ENCODE measurements around the gene CHIA.

The CHIA gene

DNA sequence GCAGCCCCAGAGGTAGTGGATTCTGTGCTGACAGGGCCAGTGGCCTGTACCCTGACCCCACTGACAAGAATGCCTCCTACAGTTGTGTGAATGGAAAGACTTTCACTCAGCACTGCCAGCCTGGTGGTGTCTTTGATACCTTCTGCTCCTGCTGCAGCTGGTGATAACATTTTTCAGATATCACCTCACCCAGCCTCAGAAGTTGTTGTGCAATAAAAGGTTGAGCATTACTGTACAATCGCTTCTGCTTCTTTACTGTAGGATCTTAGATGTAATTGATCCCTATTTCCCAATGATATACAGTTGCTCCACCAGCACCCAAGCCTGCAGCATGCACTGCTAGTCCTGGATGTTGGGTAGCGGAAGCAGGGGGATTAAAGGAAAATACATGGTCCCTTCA lies 4.8 kb upstream of the CHIA start:
- 100% methylated on average over 1 of the region's 2 CpGs; no CpG with 5 or more reads in 1 of the 2 experiments for WGBS, 2 experiments (ENCODE audit: insufficient coverage in 2 of 2)
- no peaks in the 10 kb centered on the region for H3K9me3 ChIP-seq (ENCODE audit: control insufficient read depth, low read length)
- no peak overlapping the region for H3K27ac ChIP-seq (ENCODE audit: low read depth, low read length, severe bottlenecking)

DNA sequence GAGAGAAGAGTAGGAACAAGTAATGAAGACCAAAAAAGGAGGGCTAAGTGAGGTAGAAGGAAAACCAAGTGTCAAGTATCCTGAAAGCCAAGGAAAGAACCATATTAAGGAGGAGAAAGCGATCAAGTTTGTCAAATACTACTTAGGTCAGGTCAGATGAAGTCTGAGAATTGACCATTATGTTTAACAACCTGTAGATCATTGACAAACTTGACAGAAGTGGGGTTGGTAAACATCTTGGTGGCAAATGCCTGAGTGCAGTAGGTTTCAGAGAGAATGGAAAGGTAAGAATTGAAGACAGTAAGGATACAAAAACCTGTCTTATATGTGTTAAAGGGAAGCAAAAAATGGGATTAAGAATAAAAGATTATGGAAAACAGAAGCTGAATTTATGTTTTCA lies 3.7 kb upstream of the CHIA start:
- H3K9me3 ChIP-seq (ENCODE audit: control insufficient read depth, low read length): no peaks in the 10 kb centered on the region
- WGBS, 2 experiments (ENCODE audit: insufficient coverage in 2 of 2): 67 to 71% methylated on average over 1 of the region's 1 CpG
- no peaks in the 10 kb centered on the region for H3K36me3 ChIP-seq (ENCODE audit: control insufficient read depth, insufficient read depth, low read length)
- no peak overlapping the region for H3K27ac ChIP-seq (ENCODE audit: low read depth, low read length, severe bottlenecking)
- H3K4me1 ChIP-seq (ENCODE audit: control insufficient read depth, insufficient read depth, low read length, poor library complexity, severe bottlenecking): no peaks in the 10 kb centered on the region
- H3K4me3 ChIP-seq (ENCODE audit: extremely low read depth, insufficient read depth, low read length, poor library complexity, severe bottlenecking): no peak overlapping the region

More for the DNA sequence above, 4.8 kb upstream of the CHIA start:
- no peak overlapping the region for H3K4me3 ChIP-seq (ENCODE audit: extremely low read depth, insufficient read depth, low read length, poor library complexity, severe bottlenecking)
- peaks cover 3% of the 10 kb centered on the region for H3K4me1 ChIP-seq (ENCODE audit: control insufficient read depth, insufficient read depth, low read length, poor library complexity, severe bottlenecking)
- no peaks in the 10 kb centered on the region for H3K36me3 ChIP-seq (ENCODE audit: control insufficient read depth, insufficient read depth, low read length)

GRCh38 chr1:111289371-111289770 lies 1.3 kb upstream of the CHIA start:
- WGBS, 2 experiments (ENCODE audit: insufficient coverage in 2 of 2): 80 to 92% methylated on average over 2 to 4 of the region's 5 CpGs
- Histone ChIP-seq H3K4me3 (ENCODE audit: extremely low read depth, insufficient read depth, low read length, poor library complexity, severe bottlenecking) (no peak overlapping the region), H3K27ac (ENCODE audit: low read depth, low read length, severe bottlenecking) (no peak overlapping the region), H3K4me1 (ENCODE audit: control insufficient read depth, insufficient read depth, low read length, poor library complexity, severe bottlenecking) (no peaks in the 10 kb centered on the region), H3K36me3 (ENCODE audit: control insufficient read depth, insufficient read depth, low read length) (no peaks in the 10 kb centered on the region), H3K9me3 (ENCODE audit: control insufficient read depth, low read length) (no peaks in the 10 kb centered on the region)

DNA sequence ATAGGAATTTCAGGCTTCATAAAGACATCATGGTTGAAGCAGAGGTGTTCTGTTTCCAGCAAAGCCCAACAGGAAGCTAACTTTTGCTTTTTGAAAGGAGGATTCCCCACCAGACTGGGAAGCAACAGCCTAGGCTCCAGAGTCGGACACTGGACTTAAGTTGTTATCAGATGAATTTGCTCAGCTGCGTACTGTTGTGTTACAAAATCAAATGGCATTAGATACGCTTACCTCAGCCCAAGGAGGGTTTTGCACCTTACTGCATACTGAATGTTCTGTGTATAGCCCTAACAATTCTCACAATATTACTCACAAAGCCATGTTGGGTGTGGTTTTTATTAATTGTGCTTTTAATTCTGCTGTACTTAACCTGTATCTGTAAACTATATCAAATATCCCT lies 547 bp upstream of the CHIA start:
- WGBS, 2 experiments (ENCODE audit: insufficient coverage in 2 of 2): 100% methylated on average over 1 to 2 of the region's 3 CpGs
- H3K4me1 ChIP-seq (ENCODE audit: control insufficient read depth, insufficient read depth, low read length, poor library complexity, severe bottlenecking): no peaks in the 10 kb centered on the region
- no peak overlapping the region for H3K27ac ChIP-seq (ENCODE audit: low read depth, low read length, severe bottlenecking)
- no peak overlapping the region for H3K4me3 ChIP-seq (ENCODE audit: extremely low read depth, insufficient read depth, low read length, poor library complexity, severe bottlenecking)
- no peaks in the 10 kb centered on the region for H3K9me3 ChIP-seq (ENCODE audit: control insufficient read depth, low read length)
- H3K36me3 ChIP-seq (ENCODE audit: control insufficient read depth, insufficient read depth, low read length): no peaks in the 10 kb centered on the region

DNA sequence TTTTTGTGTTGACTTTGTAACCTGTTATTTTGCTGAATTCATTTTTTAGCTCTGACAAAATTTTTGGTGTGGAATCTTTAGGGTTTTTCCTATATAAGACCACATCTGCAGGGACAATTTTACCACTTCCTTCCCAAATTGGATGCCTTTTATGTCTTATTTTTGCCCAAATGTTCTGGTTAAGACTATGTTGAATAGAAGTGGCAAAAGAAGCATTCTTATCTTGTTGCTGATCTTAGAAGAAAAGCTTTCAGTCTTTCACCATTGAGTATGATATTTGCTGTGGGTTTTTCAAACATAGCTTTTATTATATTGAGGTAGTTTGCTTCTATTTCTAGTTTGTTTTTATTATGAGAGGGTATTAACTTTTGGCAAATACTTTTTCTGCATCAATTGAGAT lies 3.7 kb downstream of the CHIA start:
- Histone ChIP-seq H3K9me3 (ENCODE audit: control insufficient read depth, low read length) (no peaks in the 10 kb centered on the region), H3K27ac (ENCODE audit: low read depth, low read length, severe bottlenecking) (no peak overlapping the region), H3K4me3 (ENCODE audit: extremely low read depth, insufficient read depth, low read length, poor library complexity, severe bottlenecking) (no peak overlapping the region), H3K36me3 (ENCODE audit: control insufficient read depth, insufficient read depth, low read length) (no peaks in the 10 kb centered on the region), H3K4me1 (ENCODE audit: control insufficient read depth, insufficient read depth, low read length, poor library complexity, severe bottlenecking) (no peaks in the 10 kb centered on the region)

DNA sequence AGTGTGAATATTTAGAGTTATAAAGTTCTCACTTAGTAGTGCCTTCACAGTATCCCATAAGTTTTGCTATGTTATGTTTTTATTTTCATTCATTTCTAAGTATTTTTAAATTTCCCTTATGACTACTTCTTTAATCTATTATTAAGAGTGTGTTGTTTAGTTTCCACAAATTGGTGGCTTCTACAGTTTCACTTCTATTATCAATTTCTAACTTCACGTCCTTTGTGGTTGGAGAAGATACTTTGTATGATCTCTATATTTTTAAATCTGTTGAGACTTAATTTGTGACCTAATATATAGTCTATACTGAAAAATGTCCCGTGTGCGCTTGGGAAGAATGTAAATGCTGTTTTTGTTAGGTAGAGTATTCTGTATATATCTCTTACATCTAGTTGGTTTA lies 11.7 kb downstream of the CHIA start:
- Histone ChIP-seq H3K4me1 (ENCODE audit: control insufficient read depth, insufficient read depth, low read length, poor library complexity, severe bottlenecking) (no peaks in the 10 kb centered on the region), H3K9me3 (ENCODE audit: control insufficient read depth, low read length) (no peaks in the 10 kb centered on the region), H3K27ac (ENCODE audit: low read depth, low read length, severe bottlenecking) (no peak overlapping the region), H3K4me3 (ENCODE audit: extremely low read depth, insufficient read depth, low read length, poor library complexity, severe bottlenecking) (no peak overlapping the region), H3K36me3 (ENCODE audit: control insufficient read depth, insufficient read depth, low read length) (no peaks in the 10 kb centered on the region)
- no CpG with 5 or more reads among the region's 3 CpGs for WGBS, 2 experiments (ENCODE audit: insufficient coverage in 2 of 2)

- H3K27ac ChIP-seq (ENCODE audit: low read depth, low read length, severe bottlenecking): no peak overlapping the region
- H3K4me1 ChIP-seq (ENCODE audit: control insufficient read depth, insufficient read depth, low read length, poor library complexity, severe bottlenecking): no peaks in the 10 kb centered on the region
- no peaks in the 10 kb centered on the region for H3K36me3 ChIP-seq (ENCODE audit: control insufficient read depth, insufficient read depth, low read length)
- H3K4me3 ChIP-seq (ENCODE audit: extremely low read depth, insufficient read depth, low read length, poor library complexity, severe bottlenecking): no peak overlapping the region
- no peaks in the 10 kb centered on the region for H3K9me3 ChIP-seq (ENCODE audit: control insufficient read depth, low read length)
- WGBS, 2 experiments (ENCODE audit: insufficient coverage in 2 of 2): no CpG with 5 or more reads among the region's 2 CpGs
Measured at GRCh38 chr1:111309690-111310089, 19.0 kb downstream of the CHIA start.

DNA sequence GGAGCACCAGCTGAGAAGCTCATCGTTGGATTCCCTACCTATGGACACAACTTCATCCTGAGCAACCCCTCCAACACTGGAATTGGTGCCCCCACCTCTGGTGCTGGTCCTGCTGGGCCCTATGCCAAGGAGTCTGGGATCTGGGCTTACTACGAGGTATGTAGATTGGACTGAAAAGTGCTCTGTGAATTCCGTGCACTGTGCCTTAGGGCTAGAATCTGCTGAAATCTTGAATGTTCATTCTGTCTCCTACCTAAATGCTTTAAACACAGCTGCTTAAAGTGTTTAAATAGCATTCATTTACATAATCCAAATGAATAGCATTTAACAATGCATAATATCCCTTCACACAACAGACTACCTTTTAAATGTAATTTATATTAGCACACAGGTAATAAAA lies 27.9 kb downstream of the CHIA start:
- Histone ChIP-seq H3K36me3 (ENCODE audit: control insufficient read depth, insufficient read depth, low read length) (no peaks in the 10 kb centered on the region), H3K9me3 (ENCODE audit: control insufficient read depth, low read length) (no peaks in the 10 kb centered on the region), H3K4me3 (ENCODE audit: extremely low read depth, insufficient read depth, low read length, poor library complexity, severe bottlenecking) (no peak overlapping the region), H3K4me1 (ENCODE audit: control insufficient read depth, insufficient read depth, low read length, poor library complexity, severe bottlenecking) (no peaks in the 10 kb centered on the region), H3K27ac (ENCODE audit: low read depth, low read length, severe bottlenecking) (no peak overlapping the region)
- 100% methylated on average over 2 of the region's 3 CpGs; no CpG with 5 or more reads in 1 of the 2 experiments for WGBS, 2 experiments (ENCODE audit: insufficient coverage in 2 of 2)

DNA sequence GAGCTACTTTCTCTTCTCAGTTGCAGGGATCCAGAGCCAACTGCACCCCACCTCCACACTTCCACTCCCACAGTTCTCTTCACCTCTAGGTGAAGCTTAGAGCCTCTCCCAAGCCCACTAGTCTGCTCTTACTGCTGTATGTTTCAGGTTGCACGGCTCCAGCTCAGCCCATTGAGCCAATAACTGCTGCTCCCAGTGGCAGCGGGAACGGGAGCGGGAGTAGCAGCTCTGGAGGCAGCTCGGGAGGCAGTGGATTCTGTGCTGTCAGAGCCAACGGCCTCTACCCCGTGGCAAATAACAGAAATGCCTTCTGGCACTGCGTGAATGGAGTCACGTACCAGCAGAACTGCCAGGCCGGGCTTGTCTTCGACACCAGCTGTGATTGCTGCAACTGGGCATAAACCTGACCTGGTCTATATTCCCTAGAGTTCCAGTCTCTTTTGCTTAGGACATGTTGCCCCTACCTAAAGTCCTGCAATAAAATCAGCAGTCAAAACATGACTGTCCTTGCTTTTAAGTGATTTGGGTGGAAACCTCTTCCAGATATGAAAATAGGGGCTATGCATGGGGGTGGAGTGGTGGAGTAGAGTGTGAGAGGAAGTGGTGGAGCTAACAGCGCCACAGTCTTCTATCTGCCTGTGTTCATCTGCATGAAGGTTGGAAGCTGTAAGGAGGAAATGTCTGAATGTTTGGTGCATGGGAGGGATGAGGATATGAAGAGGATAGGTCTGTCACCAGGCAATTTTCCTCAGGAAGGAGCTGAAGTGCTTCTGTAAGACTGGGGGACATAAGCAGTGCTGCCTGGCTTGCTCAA lies 29.6 kb downstream of the CHIA start:
- 84 to 88% methylated on average over 10 to 12 of the region's 12 CpGs for WGBS, 2 experiments (ENCODE audit: insufficient coverage in 2 of 2)
- Histone ChIP-seq H3K36me3 (ENCODE audit: control insufficient read depth, insufficient read depth, low read length) (no peaks in the 10 kb centered on the region), H3K9me3 (ENCODE audit: control insufficient read depth, low read length) (no peaks in the 10 kb centered on the region), H3K4me3 (ENCODE audit: extremely low read depth, insufficient read depth, low read length, poor library complexity, severe bottlenecking) (no peak overlapping the region), H3K27ac (ENCODE audit: low read depth, low read length, severe bottlenecking) (no peak overlapping the region), H3K4me1 (ENCODE audit: control insufficient read depth, insufficient read depth, low read length, poor library complexity, severe bottlenecking) (no peaks in the 10 kb centered on the region)

GRCh38 chr1:111323231-111323630 lies 32.6 kb downstream of the CHIA start:
- no peaks in the 10 kb centered on the region for H3K36me3 ChIP-seq (ENCODE audit: control insufficient read depth, insufficient read depth, low read length)
- H3K4me3 ChIP-seq (ENCODE audit: extremely low read depth, insufficient read depth, low read length, poor library complexity, severe bottlenecking): no peak overlapping the region
- H3K9me3 ChIP-seq (ENCODE audit: control insufficient read depth, low read length): no peaks in the 10 kb centered on the region
- no peak overlapping the region for H3K27ac ChIP-seq (ENCODE audit: low read depth, low read length, severe bottlenecking)
- no peaks in the 10 kb centered on the region for H3K4me1 ChIP-seq (ENCODE audit: control insufficient read depth, insufficient read depth, low read length, poor library complexity, severe bottlenecking)
- WGBS, 2 experiments (ENCODE audit: insufficient coverage in 2 of 2): 100% methylated on average over 1 of the region's 1 CpG

DNA sequence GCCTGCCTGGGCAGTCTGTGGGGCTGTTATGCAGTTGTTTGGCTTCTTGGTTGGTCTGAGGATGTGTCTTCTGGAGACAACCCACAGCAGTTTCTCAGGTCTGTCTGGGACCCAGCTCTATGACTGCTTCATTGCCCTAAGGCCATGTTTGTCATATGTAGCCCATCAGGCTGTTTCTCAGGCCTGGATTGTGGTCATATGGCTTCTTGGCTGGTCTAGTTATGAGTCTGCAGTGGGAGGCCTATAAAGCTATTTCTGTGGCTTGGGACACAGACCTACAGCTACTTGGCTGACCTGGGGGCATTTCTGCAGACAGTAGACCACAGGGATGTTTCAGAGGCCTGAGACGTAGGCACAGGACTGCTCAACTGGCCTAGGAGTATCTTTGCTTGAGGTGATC lies 41.5 kb downstream of the CHIA start:
- H3K9me3 ChIP-seq (ENCODE audit: control insufficient read depth, low read length): no peaks in the 10 kb centered on the region
- H3K36me3 ChIP-seq (ENCODE audit: control insufficient read depth, insufficient read depth, low read length): no peaks in the 10 kb centered on the region
- 87% methylated on average over 1 of the region's 1 CpG; no CpG with 5 or more reads in 1 of the 2 experiments for WGBS, 2 experiments (ENCODE audit: insufficient coverage in 2 of 2)
- H3K27ac ChIP-seq (ENCODE audit: low read depth, low read length, severe bottlenecking): no peak overlapping the region
- H3K4me3 ChIP-seq (ENCODE audit: extremely low read depth, insufficient read depth, low read length, poor library complexity, severe bottlenecking): no peak overlapping the region
- H3K4me1 ChIP-seq (ENCODE audit: control insufficient read depth, insufficient read depth, low read length, poor library complexity, severe bottlenecking): no peaks in the 10 kb centered on the region

Measured in mesodermal cell (in vitro differentiated cells).